Measurements from ENCODE around the gene TPCN1.

DNA sequence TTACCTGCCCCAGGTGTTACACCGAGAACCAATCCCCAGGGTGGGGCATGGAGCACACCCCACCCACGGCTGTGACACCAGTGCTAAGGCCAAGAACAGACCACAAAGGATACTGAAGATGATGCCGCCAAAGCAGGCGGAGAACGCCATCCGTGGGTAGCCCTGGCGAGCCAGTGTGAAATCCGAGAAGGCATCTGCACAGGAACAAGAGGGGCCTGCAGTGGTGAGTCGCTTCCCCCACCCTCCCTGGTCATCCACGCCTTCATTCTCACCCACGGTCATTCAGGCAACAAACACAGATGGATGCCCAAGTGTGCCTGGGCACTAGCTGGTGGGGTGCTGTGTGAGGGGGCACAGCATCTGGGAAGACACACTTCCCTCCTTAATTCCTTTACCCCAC is 85.1 kb downstream of the TPCN1 start:
- TF ChIP-seq, protein P1, sequence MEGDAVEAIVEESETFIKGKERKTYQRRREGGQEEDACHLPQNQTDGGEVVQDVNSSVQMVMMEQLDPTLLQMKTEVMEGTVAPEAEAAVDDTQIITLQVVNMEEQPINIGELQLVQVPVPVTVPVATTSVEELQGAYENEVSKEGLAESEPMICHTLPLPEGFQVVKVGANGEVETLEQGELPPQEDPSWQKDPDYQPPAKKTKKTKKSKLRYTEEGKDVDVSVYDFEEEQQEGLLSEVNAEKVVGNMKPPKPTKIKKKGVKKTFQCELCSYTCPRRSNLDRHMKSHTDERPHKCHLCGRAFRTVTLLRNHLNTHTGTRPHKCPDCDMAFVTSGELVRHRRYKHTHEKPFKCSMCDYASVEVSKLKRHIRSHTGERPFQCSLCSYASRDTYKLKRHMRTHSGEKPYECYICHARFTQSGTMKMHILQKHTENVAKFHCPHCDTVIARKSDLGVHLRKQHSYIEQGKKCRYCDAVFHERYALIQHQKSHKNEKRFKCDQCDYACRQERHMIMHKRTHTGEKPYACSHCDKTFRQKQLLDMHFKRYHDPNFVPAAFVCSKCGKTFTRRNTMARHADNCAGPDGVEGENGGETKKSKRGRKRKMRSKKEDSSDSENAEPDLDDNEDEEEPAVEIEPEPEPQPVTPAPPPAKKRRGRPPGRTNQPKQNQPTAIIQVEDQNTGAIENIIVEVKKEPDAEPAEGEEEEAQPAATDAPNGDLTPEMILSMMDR (IDR thresholded peaks at IDR 0.05) = no peak
- no peak for TF ChIP-seq POLR2A (IDR thresholded peaks at IDR 0.05)
